Dermis blood vessel endothelial cell (primary cell): ENCODE data around the gene CTAGE6. TPM values are rescaled to one million over a fixed set of nuclear protein-coding genes. Genes with fewer than 3 reads are reported as not detected.
"Not testable (repeated sequence)": the region's sequence is repeated elsewhere in the genome, so short reads cannot be mapped to it uniquely, and the experiment has no call there.

Source experiments
- DNase-seq: peaks from one replicate; pipeline ENCODE4 v3.0.0; 2010
- total RNA-seq: library from RNA; depleted of rRNA; stranded (reverse); fragments of >200 nt; gene quantifications from 2 replicates; pipeline ENCODE4 v1.2.3, GENCODE V29; 2014

Gene CTAGE6
- total RNA-seq: 0.42 and 0.68 TPM in 2 replicates

DNA sequence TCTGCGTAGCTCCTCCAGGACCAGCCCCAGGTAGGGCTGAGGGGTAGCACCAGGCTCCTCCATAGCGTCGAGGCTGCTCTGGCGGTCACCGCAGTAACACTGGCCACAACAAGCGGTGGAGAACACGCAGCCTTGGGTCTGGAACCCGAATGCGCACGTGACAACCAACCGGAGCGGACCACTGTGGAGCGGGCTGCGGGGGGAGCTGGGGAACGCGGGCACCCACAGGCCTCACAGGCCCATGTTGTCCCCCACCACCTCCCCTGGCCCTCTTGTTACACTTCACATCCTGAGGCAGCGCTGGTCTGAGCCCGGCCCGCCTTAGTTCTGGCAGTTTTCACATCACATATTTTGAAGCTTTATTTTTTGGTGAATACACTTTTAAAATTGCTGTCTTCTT is at the start of gene CTAGE6:
Gene CTAGE6, minus strand, starts transcription at position 101 of the 400 bp plus-strand sequence. Its CDS starts 38 bp downstream, at position 63.
- DNase-seq: not testable (repeated sequence)

- DNase-seq: not testable (repeated sequence)
Observed at GRCh38 chr7:143806664-143807071, 49.2 kb upstream of the CTAGE6 start.

GRCh38 chr7:143797896-143798290 is 40.4 kb upstream of the CTAGE6 start:
- not testable (repeated sequence) for DNase-seq

GRCh38 chr7:143797119-143797895 is 39.8 kb upstream of the CTAGE6 start:
- not testable (repeated sequence) for DNase-seq

GRCh38 chr7:143795653-143796052 is 38.2 kb upstream of the CTAGE6 start:
- DNase-seq: not testable (repeated sequence)

DNA sequence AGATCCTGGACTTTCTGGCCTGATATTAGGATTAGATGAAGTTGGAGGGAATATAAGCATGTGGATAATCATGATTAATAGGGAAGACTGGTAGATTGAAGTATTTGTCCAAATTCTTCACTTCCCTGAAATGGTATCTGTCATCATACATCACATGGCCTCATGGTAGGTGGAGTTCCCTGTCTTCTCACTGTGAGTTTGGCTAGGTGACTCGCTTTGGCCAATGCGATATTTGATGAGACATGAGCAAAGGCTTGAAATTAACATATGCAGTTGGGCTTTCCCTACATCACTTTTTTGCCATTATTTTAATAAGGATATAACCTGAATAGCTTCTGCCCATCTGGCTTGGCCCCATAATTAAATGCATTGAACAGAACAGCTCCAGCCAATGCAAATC is 35.1 kb upstream of the CTAGE6 start:
- DNase-seq: not testable (repeated sequence)

DNA sequence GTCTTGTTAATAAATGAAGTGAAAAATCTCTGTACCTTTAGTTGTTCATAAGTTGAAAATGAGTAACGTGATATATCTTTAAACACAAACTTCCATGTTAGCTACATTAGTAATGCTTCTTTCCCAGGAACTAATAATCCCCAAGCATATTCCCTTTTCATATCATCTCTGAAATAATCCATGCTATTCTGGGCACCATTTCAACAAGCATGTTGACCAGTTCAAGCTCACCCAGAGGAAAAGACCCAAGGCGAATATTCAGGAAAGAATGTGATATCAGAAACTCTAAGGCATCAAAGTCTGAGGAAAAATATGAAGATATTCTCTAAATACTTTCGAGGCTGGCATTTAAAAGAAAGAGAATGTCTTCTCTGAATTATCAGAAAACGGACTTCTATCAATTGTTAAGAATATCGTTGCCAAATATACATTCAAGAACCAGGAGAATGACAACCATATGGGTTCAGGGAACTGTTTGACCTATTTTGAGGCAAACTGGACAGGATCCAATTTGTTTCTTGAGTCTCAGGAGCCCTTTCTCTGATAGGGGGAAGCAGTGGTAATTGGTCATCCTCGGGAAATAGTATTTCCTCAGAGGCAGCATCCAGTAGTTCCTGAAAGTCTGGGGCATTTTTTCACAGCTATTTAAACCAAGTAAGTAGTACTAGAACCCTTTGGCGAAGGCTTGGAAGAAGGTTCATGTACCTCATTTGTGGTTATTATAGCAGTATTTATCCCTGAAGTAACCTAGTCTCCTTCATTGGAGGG is 28.1 kb upstream of the CTAGE6 start:
- DNase-seq: not testable (repeated sequence)

GRCh38 chr7:143779591-143779990 is 22.1 kb upstream of the CTAGE6 start:
- not testable (repeated sequence) for DNase-seq

DNA sequence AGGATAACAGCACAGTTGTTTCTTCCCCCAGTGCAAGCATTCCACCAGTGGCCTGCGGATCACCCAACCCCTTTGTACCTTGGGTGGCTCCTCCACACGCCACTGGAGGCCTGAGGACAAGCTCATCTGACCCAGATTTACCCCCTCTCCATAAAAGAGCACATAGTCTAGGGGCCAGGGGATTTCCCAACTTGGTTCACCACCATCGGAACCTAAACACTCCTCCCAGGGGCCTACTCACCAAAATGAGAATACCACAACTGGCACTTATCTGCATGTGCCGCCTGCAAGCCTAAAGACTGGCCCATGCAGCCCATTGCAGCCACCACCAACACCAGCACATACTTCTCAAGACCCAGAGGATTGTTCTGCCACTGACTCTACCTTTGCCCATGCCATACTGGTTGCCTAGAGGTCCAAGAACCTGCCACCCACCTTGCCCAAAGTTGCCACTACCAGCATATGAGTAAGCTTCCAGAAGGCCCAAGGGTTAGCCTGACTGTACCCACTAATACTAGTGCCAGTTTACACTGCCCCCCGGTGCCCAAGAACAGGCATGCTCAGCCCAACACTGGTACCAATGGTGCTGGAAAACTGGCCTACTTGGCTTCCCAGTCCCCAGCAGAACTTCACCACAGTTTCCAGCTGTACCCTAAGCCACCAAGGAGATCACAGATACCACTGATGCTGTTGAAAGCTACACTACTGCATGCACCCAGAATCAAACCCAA is 15.4 kb upstream of the CTAGE6 start:
- not testable (repeated sequence) for DNase-seq

- not testable (repeated sequence) for DNase-seq
Observed at GRCh38 chr7:143767531-143767930, 10.0 kb upstream of the CTAGE6 start.

GRCh38 chr7:143765678-143766077 is 8.2 kb upstream of the CTAGE6 start:
- DNase-seq: not testable (repeated sequence)

- DNase-seq: not testable (repeated sequence)
Observed at GRCh38 chr7:143763065-143763464, 5.6 kb upstream of the CTAGE6 start.

DNA sequence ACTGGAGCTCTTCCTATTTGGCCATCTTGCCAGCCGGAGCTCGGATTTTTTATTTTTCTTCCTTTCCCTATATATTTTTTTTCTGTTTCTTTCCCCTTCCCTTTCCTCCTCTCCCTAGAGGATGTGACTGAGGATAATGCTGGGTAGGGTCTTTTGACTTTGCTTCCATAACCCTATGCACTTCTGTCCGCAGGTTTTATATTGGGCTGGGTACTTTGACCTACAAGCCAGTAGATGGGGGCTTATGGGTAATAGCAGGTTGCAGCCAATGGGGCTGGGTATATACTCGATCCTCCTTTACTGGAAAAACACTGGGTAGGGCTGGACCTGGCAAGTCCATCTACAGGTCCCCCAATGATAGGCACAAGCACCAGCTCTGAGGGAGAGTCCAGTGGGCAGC is 12.2 kb downstream of the CTAGE6 start:
- not testable (repeated sequence) for DNase-seq

GRCh38 chr7:143737037-143737819 is 20.3 kb downstream of the CTAGE6 start:
- peak; percentile 81 for DNase-seq

DNA sequence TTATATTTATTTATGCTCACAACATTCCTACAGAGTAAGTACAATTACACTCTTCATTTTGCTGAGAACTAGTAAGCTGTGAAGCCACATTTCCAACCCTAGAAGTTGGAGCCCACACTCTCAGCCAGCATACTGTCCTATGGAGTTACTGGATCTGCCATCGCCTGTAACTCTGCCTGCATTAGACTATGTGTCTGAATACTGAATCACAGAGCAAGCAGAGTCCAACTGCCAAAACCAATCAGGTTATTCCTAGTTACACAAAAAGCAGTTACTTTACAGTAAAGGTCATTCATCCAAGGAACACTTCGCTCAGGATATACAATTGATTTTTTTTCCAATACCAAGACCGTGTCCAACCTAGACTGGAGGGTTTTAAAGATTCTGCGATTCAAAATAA is 21.5 kb downstream of the CTAGE6 start:
- no peak for DNase-seq

DNA sequence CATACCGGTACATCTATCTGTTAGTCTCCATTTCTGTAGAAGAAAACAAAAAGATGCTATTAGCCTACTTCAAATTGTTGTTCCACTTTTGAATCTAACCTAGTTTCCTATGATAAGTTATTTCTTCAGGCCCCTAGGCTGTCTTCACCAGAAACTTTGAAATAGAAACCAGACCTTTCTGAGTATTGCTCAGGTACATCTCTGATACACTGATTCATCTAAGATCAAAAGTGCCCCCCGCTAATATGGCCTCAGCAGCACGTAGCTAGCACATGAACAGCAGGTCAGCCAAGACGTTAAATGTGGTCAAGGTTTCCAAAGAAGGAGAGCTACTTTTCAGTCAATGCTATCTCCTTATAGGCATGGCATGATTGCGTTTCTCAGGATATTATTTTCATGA is 23.6 kb downstream of the CTAGE6 start:
- DNase-seq: no peak

DNA sequence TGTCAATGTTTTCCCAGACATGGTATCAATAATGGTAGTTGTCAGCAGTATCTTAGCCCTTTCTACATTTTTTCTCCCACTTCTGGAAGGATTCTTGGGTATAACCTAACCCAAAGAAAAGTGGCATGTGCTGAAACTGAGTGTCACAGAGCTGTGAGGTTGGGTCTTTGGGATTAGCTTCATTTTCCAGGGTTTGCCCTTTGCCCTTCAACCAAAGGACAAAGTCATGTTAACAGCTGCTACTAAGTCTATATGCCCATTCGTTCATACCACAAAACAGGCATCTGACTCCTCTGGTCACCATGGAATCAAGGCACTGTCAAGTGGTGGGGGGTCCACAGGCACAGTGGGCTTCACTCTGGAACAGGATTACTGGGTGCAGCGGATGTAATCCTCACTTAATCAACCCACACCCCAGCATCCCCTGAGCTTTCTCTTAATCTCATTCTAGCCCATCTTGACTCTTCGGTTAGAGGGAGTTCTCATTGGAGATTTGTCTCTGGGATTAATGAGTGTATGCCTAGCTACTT is 29.1 kb downstream of the CTAGE6 start:
- DNase-seq: no peak

GRCh38 chr7:143727561-143727960 is 29.9 kb downstream of the CTAGE6 start:
- DNase-seq: not testable (repeated sequence)

DNA sequence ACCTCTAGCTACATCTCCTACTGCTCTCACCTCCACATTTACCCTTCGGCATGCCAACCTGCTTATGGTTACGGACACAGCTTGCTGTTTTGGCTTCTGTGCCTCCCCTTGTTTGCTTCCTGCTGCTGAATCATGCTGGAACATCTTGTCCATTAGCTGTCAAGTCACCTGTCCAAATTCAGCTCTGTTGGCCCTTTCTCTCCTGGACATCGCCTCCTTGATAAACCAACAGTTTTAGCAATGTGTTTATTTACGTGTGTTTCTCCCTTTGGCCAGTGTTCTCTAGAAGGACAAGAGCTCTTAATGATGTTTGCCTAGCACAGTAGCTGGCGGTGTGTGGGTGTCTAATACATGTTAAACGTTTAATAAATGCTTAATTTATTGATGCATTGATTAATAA is 31.4 kb downstream of the CTAGE6 start:
- not testable (repeated sequence) for DNase-seq

DNA sequence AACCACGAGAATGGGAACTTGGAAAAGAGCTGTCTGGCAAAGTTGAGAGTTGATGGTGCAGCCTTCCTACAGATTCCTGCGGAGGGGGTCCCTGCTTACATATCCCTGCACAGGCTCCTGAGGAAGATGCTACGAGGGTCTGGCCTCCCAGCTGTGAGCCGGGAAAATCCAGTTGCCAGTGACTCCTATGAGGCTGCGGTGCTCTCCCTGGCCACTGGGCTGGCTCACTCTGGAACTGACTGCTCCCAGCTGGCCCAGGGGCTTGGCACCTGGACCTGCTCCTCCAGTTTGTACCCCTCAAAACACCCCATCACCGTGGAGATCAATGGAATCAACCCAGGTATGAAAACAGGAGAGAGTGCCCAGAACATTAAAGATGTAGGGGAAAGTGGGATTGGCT is 37.2 kb downstream of the CTAGE6 start:
- DNase-seq: not testable (repeated sequence)

DNA sequence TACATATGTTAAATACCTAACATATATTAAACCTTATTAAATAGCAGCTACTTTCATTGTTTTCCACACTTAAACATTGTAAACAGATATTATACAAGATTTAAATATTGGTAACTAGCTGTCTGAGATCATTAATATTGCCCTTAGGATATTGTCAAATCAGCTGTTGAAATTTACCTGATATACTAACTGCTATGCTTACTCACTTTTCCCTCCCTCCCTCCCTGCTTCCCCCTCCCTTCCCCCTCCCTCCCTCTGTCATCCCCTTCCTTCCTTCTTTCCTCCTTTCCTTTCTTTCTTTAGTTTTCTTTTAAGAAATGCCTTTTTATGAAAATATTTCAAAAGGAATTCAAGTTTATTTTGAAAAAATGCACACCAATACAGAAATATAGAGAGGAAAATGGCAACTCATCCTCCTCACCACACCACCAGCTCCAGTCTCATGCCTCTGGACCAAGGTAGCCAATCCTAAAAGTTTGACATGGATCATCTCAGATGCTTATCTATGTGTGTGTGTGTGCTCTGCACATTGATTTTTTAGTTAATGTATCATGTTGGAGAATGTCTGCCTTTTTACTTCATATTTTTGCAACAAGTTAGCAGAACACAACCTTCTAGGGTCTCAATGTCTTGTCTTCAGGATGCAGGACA is 41.8 kb downstream of the CTAGE6 start:
- not testable (repeated sequence) for DNase-seq
